ENCODE results near the gene PCNP. TPM values are rescaled to one million over a fixed set of nuclear protein-coding genes. Genes with fewer than 3 reads are reported as not detected.
A peak's percentile ranks its signal among the peaks of the same experiment; 100 is the strongest.

Gene PCNP
- total RNA-seq, 1 experiment from 2014 or later: 216 TPM

DNA sequence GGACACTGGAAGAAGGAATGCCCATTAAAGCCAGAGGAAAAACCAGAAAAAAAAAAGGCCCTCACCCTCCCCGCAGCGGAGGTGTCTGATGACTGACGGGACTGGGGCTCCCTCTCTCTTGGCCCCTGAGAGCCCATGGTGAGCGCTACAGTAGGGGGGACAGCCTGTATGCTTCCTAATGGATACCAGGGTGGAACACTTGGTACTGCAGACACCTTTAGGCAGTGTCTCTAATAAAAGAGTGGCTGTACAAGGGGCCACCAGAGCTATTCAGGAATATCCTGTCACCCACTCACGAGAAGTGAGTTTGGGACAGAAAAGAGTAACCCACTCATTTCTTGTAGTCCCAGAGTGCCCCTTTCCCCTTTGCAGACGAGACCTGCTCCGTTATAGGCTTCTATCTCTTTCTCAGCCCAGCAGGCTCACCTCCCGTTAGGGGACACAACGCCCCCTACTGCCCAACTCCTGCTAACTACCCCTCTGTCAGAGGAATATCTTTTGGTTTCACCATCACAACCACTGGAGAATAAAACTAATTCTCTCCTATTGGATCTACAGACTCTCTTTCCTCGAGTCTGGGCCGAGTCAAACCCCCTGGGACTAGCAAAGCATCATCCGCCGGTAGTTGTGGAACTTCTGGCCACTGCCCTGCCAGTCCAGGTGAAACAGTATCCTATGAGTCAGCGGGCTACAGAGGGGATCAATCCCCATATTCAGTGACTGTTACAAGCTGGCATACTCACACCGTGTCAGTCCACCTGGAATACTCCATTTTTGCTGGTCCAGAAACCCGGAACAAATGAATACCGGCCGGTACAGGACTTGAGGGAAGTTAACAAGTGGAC lies 62.2 kb downstream of the PCNP start:
- Mint-ChIP-seq H3K36me3 (ENCODE audit: insufficient read depth in 1 of 3, low read depth in 3 of 3) (no peaks in the 10 kb centered on the region), H3K27me3 (ENCODE audit: low read depth) (no peaks in the 10 kb centered on the region; the same call in none of the 2 replicates), H3K4me3 (no peak overlapping the region), H3K27ac (no peak overlapping the region), H3K9me3 (no peaks in the 10 kb centered on the region), H3K4me1 (peaks cover 28 to 43% of the 10 kb centered on the region in 2 experiments)
- H3T11ph ChIP-seq (ENCODE audit: low read length): no peak overlapping the region
- no peaks in the 10 kb centered on the region for H3K9me3 ChIP-seq (ENCODE audit: control insufficient read depth, low read depth, low read length)
- no peaks in the 10 kb centered on the region for H3K79me1 ChIP-seq (ENCODE audit: insufficient read depth, low read depth, low read length, poor library complexity, severe bottlenecking)
- H4K91ac ChIP-seq (ENCODE audit: insufficient read length, low read depth, low read length): no peak overlapping the region
- WGBS (ENCODE audit: extremely low coverage, insufficient read length, low lambda C conversion rate): no CpG with 5 or more reads among the region's 18 CpGs
- no peak overlapping the region for H3K9ac ChIP-seq (ENCODE audit: extremely low read depth, insufficient read length, low read length)
- no peaks in the 10 kb centered on the region for H4K20me1 ChIP-seq (ENCODE audit: control insufficient read depth, insufficient read depth, insufficient read length)
- no peak overlapping the region for H2AFZ ChIP-seq (ENCODE audit: low read length)
- H3K27me3 ChIP-seq (ENCODE audit: insufficient read depth, low read length): no peaks in the 10 kb centered on the region
- no peaks in the 10 kb centered on the region; the same call in 1 of the 2 replicates for H3K4me1 ChIP-seq (ENCODE audit: insufficient read depth, low read length)
- H3K14ac ChIP-seq (ENCODE audit: insufficient read depth, low read length): no peak overlapping the region
- H3K23ac ChIP-seq (ENCODE audit: insufficient read length, low read depth, low read length): no peak overlapping the region
- peak; percentile 71 for DNase-seq
- no peak overlapping the region for H2BK5ac ChIP-seq (ENCODE audit: insufficient read length, low read length)
- TF ChIP-seq, protein P1, sequence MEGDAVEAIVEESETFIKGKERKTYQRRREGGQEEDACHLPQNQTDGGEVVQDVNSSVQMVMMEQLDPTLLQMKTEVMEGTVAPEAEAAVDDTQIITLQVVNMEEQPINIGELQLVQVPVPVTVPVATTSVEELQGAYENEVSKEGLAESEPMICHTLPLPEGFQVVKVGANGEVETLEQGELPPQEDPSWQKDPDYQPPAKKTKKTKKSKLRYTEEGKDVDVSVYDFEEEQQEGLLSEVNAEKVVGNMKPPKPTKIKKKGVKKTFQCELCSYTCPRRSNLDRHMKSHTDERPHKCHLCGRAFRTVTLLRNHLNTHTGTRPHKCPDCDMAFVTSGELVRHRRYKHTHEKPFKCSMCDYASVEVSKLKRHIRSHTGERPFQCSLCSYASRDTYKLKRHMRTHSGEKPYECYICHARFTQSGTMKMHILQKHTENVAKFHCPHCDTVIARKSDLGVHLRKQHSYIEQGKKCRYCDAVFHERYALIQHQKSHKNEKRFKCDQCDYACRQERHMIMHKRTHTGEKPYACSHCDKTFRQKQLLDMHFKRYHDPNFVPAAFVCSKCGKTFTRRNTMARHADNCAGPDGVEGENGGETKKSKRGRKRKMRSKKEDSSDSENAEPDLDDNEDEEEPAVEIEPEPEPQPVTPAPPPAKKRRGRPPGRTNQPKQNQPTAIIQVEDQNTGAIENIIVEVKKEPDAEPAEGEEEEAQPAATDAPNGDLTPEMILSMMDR (conservative IDR thresholded peaks at IDR 0.05): peak; percentile 87
- H4K8ac ChIP-seq (replicated peaks; ENCODE audit: insufficient read length, low read depth, low read length): no peak overlapping the region
- H2BK120ac ChIP-seq (ENCODE audit: low read depth, low read length, poor library complexity, severe bottlenecking): no peak overlapping the region
- no peak overlapping the region for H2BK15ac ChIP-seq (ENCODE audit: low read depth, low read length)
- H4K5ac ChIP-seq (ENCODE audit: insufficient read length, low read depth, low read length): no peak overlapping the region
- no peak overlapping the region for H3K4ac ChIP-seq (ENCODE audit: low read depth, low read length)
- H2BK12ac ChIP-seq (ENCODE audit: insufficient read length, low read depth, low read length): no peak overlapping the region
- H3K23me2 ChIP-seq (ENCODE audit: insufficient read length, low read depth, low read length, poor library complexity, severe bottlenecking): no peaks in the 10 kb centered on the region
- H3K79me2 ChIP-seq (ENCODE audit: insufficient read depth, low read length): no peaks in the 10 kb centered on the region
- H3K4me2 ChIP-seq (ENCODE audit: insufficient read depth, insufficient read length, low read length): no peak overlapping the region
- no peak overlapping the region for H2AK5ac ChIP-seq (ENCODE audit: insufficient read length, low read length)
- H3K27ac ChIP-seq (ENCODE audit: insufficient read length, low read depth, low read length): no peak overlapping the region
- H3K18ac ChIP-seq (ENCODE audit: insufficient read length, low read depth, low read length): no peak overlapping the region
- H2BK20ac ChIP-seq (ENCODE audit: low read depth, low read length, poor library complexity, severe bottlenecking): no peak overlapping the region
- H3K56ac ChIP-seq (ENCODE audit: insufficient read length, low read depth, low read length): no peak overlapping the region

Measured in H9 (cell line).